SK-N-SH (cell line): ENCODE measurements around the gene XPR1. TPM values are rescaled to one million over a fixed set of nuclear protein-coding genes. Genes with fewer than 3 reads are reported as not detected.

Experiments used
- CTCF ChIA-PET: fragments of 300-600, 350-600 bp; formaldehyde crosslinking; extraction: SDS; loops from one replicate; lab custom pipeline; 2021; lab: Yijun Ruan, JAX
- POLR2A ChIA-PET: fragments of 350-600 bp; sonication (Branson Sonifier 250); formaldehyde crosslinking; extraction: SDS; loops from one replicate; lab custom pipeline; 2020; ENCODE audit warnings: antibody characterized with exemption, inconsistent platforms; lab: Yijun Ruan, JAX
- DNase-seq: peaks from one replicate; pipeline ENCODE4 v3.0.0; 2012
- H2AFZ ChIP-seq: fragments of 200-600 bp; sonication (generic); 2 replicates; pipeline ENCODE4 v1.8.1; 2016; ENCODE audit warnings: antibody characterized with exemption, mild to moderate bottlenecking, low read depth
- H3F3A ChIP-seq: fragments of 200-600 bp; sonication (generic); replicated peaks from 2 replicates; pipeline ENCODE3; 2016; ENCODE audit warnings: antibody characterized with exemption, mild to moderate bottlenecking; ENCODE audit not compliant: insufficient read depth
- H3K27ac ChIP-seq, 2 experiments: fragments of 200-500 bp in 1 of 2; fragments of 200-600 bp in 1 of 2; sonication (Bioruptor generic) in 1 of 2; sonication (generic), shearing (Covaris generic) in 1 of 2; 2 replicates each; pipeline versions ENCODE4 v1.5.1 to v1.6.1; 2014 to 2016; ENCODE audit warnings: low read depth in 2 of 2, inconsistent platforms in 1 of 2, low read length in 1 of 2, mild to moderate bottlenecking in 1 of 2, mixed read lengths in 1 of 2
- H3K27me3 ChIP-seq: fragments of 200-600 bp; sonication (generic), shearing (Covaris generic); 2 replicates; pipeline ENCODE4 v1.6.1; 2016; ENCODE audit warnings: mixed run types; ENCODE audit not compliant: insufficient read depth
- H3K36me3 ChIP-seq, 2 experiments: fragments of 200-500 bp in 1 of 2; fragments of 200-600 bp in 1 of 2; sonication (Bioruptor generic) in 1 of 2; sonication (generic) in 1 of 2; replicated peaks in 1 of 2; 2 replicates each; pipeline versions ENCODE3 to v1.5.1; 2014 to 2016; ENCODE audit warnings: low read length in 1 of 2, mild to moderate bottlenecking in 1 of 2; ENCODE audit not compliant: insufficient read depth in 2 of 2, control insufficient read depth in 1 of 2
- H3K4me1 ChIP-seq, 2 experiments: fragments of 200-500 bp in 1 of 2; fragments of 200-600 bp in 1 of 2; sonication (Bioruptor generic) in 1 of 2; sonication (generic), shearing (Covaris generic) in 1 of 2; 2 replicates each; pipeline versions ENCODE4 v1.5.1 to v1.6.1; 2014 to 2016; ENCODE audit warnings: low read depth in 1 of 2, low read length in 1 of 2, mixed run types in 1 of 2; ENCODE audit not compliant: insufficient read depth in 2 of 2, control insufficient read depth in 1 of 2
- H3K4me2 ChIP-seq: fragments of 200-600 bp; sonication (generic), shearing (Covaris generic); 2 replicates; pipeline ENCODE4 v1.6.1; 2017; ENCODE audit warnings: mixed run types
- H3K4me3 ChIP-seq, 2 experiments: fragments of 200-500 bp in 1 of 2; fragments of 200-600 bp in 1 of 2; sonication (Bioruptor generic) in 1 of 2; sonication (generic), shearing (Covaris generic) in 1 of 2; 2 replicates each; pipeline versions ENCODE4 v1.5.1 to v1.8.1; 2014 to 2016; ENCODE audit warnings: low read depth in 2 of 2, inconsistent platforms in 1 of 2, low read length in 1 of 2, mild to moderate bottlenecking in 1 of 2, mixed read lengths in 1 of 2, moderate library complexity in 1 of 2
- H3K79me2 ChIP-seq: fragments of 200-600 bp; sonication (generic); 2 replicates; pipeline ENCODE4 v1.8.1; 2017; ENCODE audit warnings: mild to moderate bottlenecking; ENCODE audit not compliant: insufficient read depth
- H3K9ac ChIP-seq: fragments of 200-600 bp; sonication (generic); 2 replicates; pipeline ENCODE4 v1.6.1; 2017; ENCODE audit warnings: mixed run types
- H3K9me2 ChIP-seq: fragments of 200-600 bp; sonication (generic); 2 replicates; pipeline ENCODE4 v1.6.1; 2017; ENCODE audit warnings: mixed run types
- H3K9me3 ChIP-seq: fragments of 200-600 bp; sonication (generic); 2 replicates; pipeline ENCODE4 v1.6.1; 2017; ENCODE audit warnings: mixed run types, mild to moderate bottlenecking, moderate library complexity
- H4K20me1 ChIP-seq: fragments of 200-600 bp; sonication (generic); 2 replicates; pipeline ENCODE4 v1.6.1; 2017; ENCODE audit warnings: mild to moderate bottlenecking, mixed run types; ENCODE audit not compliant: insufficient read depth
- ELF1 ChIP-seq: IDR thresholded peaks from 2 replicates; pipeline ENCODE4 v1.4.0; 2012
- EP300 ChIP-seq, 2 experiments: IDR thresholded peaks; 2 replicates each; pipeline versions ENCODE4 v1.4.0 to v1.6.1; 2012; ENCODE audit warnings: borderline replicate concordance in 1 of 2, low read depth in 1 of 2, low read length in 1 of 2
- FOXJ3 ChIP-seq: sonication (generic); formaldehyde crosslinking; IDR thresholded peaks from 2 replicates; pipeline ENCODE4 v1.5.1; 2020; ENCODE audit warnings: mild to moderate bottlenecking, missing genetic modification reagents
- FOXM1 ChIP-seq: IDR thresholded peaks from 2 replicates; pipeline ENCODE4 v1.4.0; 2012; ENCODE audit warnings: low read depth, mild to moderate bottlenecking
- GABPA ChIP-seq: IDR thresholded peaks from 2 replicates; pipeline ENCODE4 v1.4.0; 2012; ENCODE audit warnings: low read depth, mild to moderate bottlenecking
- IRF3 ChIP-seq: fragments of 150-350 bp; IDR thresholded peaks from 2 replicates; pipeline ENCODE4 v1.6.1; 2016; ENCODE audit warnings: mild to moderate bottlenecking, low read depth, low read length
- NFIC ChIP-seq: IDR thresholded peaks from 2 replicates; pipeline ENCODE4 v1.4.0; 2012; ENCODE audit warnings: borderline replicate concordance
- PBX3 ChIP-seq: IDR thresholded peaks from 2 replicates; pipeline ENCODE4; 2012
- REST ChIP-seq: IDR thresholded peaks from 2 replicates; pipeline ENCODE4 v1.6.1; 2012; ENCODE audit warnings: mild to moderate bottlenecking, low read depth, low read length, moderate library complexity
- SIN3A ChIP-seq: IDR thresholded peaks from 2 replicates; pipeline ENCODE4 v1.6.1; 2012; ENCODE audit warnings: low read depth, mild to moderate bottlenecking, low read length, moderate library complexity, borderline replicate concordance
- SMC3 ChIP-seq: IDR thresholded peaks from 2 replicates; pipeline ENCODE4 v1.6.1; 2012; ENCODE audit warnings: low read depth, low read length, improper control_type of control experiment
- USF1 ChIP-seq: IDR thresholded peaks from 2 replicates; pipeline ENCODE4 v1.4.0; 2012; ENCODE audit warnings: low read depth, borderline replicate concordance
- USF2 ChIP-seq: fragments of 150-350 bp; IDR thresholded peaks from 2 replicates; pipeline ENCODE4 v1.6.1; 2017; ENCODE audit warnings: antibody characterized with exemption, low read length, low read depth, borderline replicate concordance
- YY1 ChIP-seq: IDR thresholded peaks from 2 replicates; pipeline ENCODE4 v1.4.0; 2012; ENCODE audit warnings: low read depth, mild to moderate bottlenecking
- ZBTB33 ChIP-seq: IDR thresholded peaks from 2 replicates; pipeline ENCODE4 v1.4.0; 2012; ENCODE audit warnings: low read depth, borderline replicate concordance
- WGBS: methylation state at CpG from one replicate; pipeline ENCODE4 v1.1.6; 2017; ENCODE audit warnings: low lambda C conversion rate; 5-methylcytosine and 5-hydroxymethylcytosine counted together
- polyA plus RNA-seq, 3 experiments: library from polyadenylated mRNA; depleted of rRNA; stranded (reverse); fragments of >200 nt; gene quantifications; 2 replicates each; pipeline ENCODE4 v1.2.3, GENCODE V29; 2012

XPR1 gene
- polyA plus RNA-seq, 1 of the 3 experiments (the other 2 are of a cell fraction) = 7.9 TPM

GRCh38 chr1:180652792-180653191 is 21.0 kb downstream of the XPR1 start:
- no peak overlapping the region for H2AFZ ChIP-seq
- ChIA-PET CTCF (interaction anchor here (2.2 kb wide), 1 partner anchor 210 kb away, joined by 8 read pairs; no protein-coding TSS in a partner anchor), POLR2A (no interaction called here)
- peaks cover 2% of the 10 kb centered on the region; the same call in 1 of the 2 replicates for H3K9me3 ChIP-seq
- H4K20me1 ChIP-seq = no peaks in the 10 kb centered on the region
- H3K27ac ChIP-seq = no peak overlapping the region
- H3K27me3 ChIP-seq = no peaks in the 10 kb centered on the region
- TF ChIP-seq SMC3 (no peak), FOXJ3 (CRISPR knock-in tag) (no peak), PBX3 (no peak)
- 94% methylated on average over 2 of the region's 2 CpGs for WGBS
- H3K79me2 ChIP-seq = peaks cover 34% of the 10 kb centered on the region; the same call in 1 of the 2 replicates
- H3F3A ChIP-seq = peaks cover 4% of the 10 kb centered on the region
- no peak overlapping the region for H3K4me2 ChIP-seq
- DNase-seq = no peak
- no peaks in the 10 kb centered on the region for H3K9me2 ChIP-seq
- no peak overlapping the region for H3K4me3 ChIP-seq
- H3K4me1 ChIP-seq = no peaks in the 10 kb centered on the region
- peaks cover 0 to 6% of the 10 kb centered on the region in 2 experiments for H3K36me3 ChIP-seq
- no peak overlapping the region for H3K9ac ChIP-seq

- Histone ChIP-seq H3K4me2 (no peak overlapping the region), H3K9ac (no peak overlapping the region), H3K27ac (no peak overlapping the region), H3K4me1 (no peaks in the 10 kb centered on the region), H3K9me2 (no peaks in the 10 kb centered on the region), H3K36me3 (peaks cover 0 to 15% of the 10 kb centered on the region in 2 experiments), H3K27me3 (no peaks in the 10 kb centered on the region), H4K20me1 (no peaks in the 10 kb centered on the region), H3K4me3 (no peak overlapping the region), H3K79me2 (peaks cover 31% of the 10 kb centered on the region), H3F3A (no peaks in the 10 kb centered on the region), H2AFZ (no peak overlapping the region), H3K9me3 (peaks cover 10% of the 10 kb centered on the region)
- POLR2A ChIA-PET = no interaction called here
- no peak for DNase-seq
- CTCF ChIA-PET = interaction anchor here (1.5 kb wide), 1 partner anchor 12 kb away, joined by 3 read pairs; no protein-coding TSS in a partner anchor
- TF ChIP-seq YY1 (no peak), FOXM1 (no peak), SMC3 (no peak), ELF1 (no peak), PBX3 (no peak), REST (no peak), FOXJ3 (CRISPR knock-in tag) (no peak), IRF3 (no peak), SIN3A (no peak), NFIC (no peak), USF2 (no peak), ZBTB33 (no peak), USF1 (no peak), EP300 (IDR thresholded peaks at IDR 0.05; ENCODE audit: borderline replicate concordance in 1 of 2, low read depth in 1 of 2, low read length in 1 of 2) (no peak), GABPA (no peak)
Measured at GRCh38 chr1:180662709-180663108, 30.9 kb downstream of the XPR1 start.
